Inflammatory macrophage treated with lipopolysaccharide for 1 hour (primary cell): ENCODE measurements around the gene COX15.
A peak's percentile ranks its signal among the peaks of the same experiment; 100 is the strongest.
"Not testable (repeated sequence)": the region's sequence is repeated elsewhere in the genome, so short reads cannot be mapped to it uniquely, and the experiment has no call there.

Experiments used
- DNase-seq, 2 donors: peaks; one replicate each; pipeline ENCODE4 v3.0.0-alpha.2; 2020 to 2022

The COX15 gene

GRCh38 chr10:99732033-99732842 lies at the start of gene COX15, which contains the start of gene CUTC:
Gene COX15, minus strand, starts transcription at chr10:99732127. Its CDS starts 78 bp downstream, at chr10:99732049.
Gene CUTC, plus strand, starts transcription at chr10:99732234. Its CDS starts 115 bp downstream, at chr10:99732349.
- DNase-seq: peak; percentile 93 to 97

GRCh38 chr10:99779335-99779734 lies 47.4 kb upstream of the COX15 start:
- DNase-seq: peak; percentile 9 to 41

DNA sequence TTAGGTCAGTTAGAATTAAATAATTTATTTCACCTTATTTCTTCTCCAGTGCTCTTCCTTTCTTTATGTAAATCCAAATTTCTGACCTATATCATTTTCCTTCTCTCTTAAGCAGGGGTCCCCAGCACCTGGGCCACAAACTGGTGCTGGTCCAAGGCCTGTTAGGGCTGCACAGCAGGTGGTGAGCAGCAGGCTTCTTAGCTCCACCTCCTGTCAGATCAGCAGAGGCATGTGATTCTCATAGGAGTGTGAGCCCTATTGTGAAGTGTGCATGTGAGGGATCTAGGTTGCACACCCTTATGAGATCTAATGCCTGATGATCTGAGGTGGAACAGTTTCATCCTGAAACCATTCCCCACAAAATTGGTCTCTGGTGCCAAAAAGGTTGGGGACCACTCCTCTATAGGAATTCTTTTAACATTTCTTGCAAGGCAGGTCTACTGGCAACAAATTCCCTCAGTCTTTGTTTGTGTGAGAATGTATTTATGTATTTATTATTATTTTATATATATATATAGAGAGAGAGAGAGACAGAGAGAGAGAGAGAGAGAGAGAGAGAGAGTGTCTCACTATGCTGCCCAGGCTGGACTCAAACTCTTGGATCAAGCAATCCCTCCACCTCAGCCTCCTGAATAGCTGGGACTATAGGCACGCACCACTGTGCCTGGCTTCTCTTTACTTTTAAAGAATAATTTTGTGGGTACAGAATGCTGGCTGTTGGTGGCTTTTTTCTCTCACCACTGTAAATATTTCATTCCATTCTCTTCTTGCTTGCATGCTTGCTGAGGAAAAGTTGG lies 46.2 kb upstream of the COX15 start:
- DNase-seq: no peak

DNA sequence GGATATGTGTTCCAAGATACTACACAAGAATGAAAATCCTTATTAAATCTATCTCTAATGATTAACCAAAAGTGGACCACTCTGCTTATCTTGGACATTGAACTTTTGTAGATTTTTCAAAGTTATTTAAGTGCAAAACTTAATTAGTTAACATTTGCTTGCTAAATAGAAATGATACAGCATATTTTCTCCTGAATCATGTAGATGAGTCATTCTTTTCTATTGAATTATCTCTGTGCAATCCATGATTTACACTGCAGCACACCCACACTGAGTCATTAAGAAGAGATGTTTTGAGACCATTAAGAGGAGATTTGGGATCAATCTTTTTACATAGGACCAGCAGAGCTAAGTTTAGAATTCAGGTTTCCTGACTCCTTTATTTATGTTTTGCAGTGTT lies 43.9 kb upstream of the COX15 start:
- DNase-seq: peak; percentile 63 to 76

DNA sequence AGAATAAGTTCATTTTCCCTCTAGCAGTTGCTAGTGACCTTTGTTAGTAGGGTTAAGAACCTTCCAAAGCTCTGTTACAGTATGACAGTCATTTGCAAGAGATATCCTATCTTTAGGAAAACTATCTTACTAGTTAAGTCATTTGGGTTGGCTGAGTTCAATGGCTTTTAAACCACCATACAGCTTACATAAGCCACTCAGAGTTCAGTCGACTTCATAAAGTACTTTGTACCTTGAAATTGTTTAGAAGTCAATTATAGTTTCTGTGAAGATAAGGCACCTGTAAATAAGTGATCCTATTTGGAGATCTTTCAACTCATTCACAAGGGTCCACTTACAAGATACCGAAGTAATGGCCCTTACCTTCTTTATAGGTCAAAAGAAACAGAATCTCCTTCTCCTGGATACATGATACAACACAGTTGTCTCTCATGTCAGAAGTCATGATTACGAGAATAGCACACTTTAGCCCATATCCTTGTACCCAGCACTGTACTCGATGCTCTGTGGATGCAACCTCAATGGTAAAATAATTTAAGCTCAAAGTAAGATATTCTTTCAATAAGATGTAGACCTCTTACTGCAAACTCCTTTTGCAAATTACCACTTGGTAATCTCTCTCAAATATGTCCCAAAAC lies 38.6 kb upstream of the COX15 start:
- DNase-seq: no peak

DNA sequence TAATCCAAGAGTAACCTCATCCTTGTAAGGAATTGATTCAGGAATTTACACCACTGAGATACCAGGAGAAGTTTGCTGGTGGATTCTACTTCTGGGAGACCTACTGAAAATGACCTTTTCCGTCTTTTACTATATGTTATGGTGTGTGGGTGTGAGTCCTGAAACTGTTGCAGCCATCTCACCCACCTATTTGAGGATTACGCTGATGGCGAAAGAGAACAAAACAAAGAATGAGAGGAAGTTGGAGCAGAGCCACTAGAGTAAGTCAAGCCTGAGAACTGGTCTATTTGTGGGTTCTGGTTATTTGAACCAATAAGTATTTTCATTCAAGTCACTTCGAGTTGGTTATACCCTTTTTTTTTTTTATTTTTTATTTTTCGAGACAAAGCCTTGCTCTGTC lies 37.8 kb upstream of the COX15 start:
- peak; percentile 31 to 65 for DNase-seq

DNA sequence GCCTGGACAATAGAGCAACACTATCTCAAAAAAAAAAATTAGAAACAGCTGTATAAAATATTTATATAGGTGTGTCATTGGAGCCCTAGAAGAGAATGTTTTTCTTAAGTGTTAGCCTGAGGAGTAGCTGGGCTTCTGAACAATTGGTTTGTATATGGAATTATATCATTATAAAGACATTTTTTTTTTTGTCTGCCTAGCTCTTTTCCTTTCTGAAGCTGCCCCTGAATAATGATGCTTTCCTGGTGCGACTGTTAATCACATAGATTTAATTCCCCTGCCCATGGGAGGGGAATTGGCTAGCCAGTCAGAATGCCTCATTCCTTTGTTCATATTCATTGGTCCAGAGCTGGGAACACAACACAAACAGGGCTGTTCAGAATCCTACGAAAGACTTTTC lies 36.6 kb upstream of the COX15 start:
- no peak for DNase-seq

DNA sequence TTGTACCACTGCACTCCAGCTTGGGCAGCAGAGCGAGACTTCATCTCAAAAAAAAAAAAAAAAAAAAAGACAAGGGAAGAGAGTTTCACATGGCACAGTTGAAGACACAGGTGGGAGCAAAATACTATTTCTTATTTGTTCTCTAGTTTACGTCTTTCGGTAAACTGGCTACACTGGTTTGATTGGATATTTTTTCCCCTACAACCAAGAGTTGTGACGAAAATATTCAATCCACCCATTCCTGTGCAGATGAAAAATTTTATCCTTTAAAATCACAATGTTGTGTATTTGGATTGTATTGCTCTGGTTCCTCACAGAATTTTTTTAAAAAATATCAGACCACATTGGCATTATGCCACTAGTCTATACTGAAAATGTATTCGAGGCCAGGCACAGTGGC lies 36.0 kb upstream of the COX15 start:
- no peak for DNase-seq

DNA sequence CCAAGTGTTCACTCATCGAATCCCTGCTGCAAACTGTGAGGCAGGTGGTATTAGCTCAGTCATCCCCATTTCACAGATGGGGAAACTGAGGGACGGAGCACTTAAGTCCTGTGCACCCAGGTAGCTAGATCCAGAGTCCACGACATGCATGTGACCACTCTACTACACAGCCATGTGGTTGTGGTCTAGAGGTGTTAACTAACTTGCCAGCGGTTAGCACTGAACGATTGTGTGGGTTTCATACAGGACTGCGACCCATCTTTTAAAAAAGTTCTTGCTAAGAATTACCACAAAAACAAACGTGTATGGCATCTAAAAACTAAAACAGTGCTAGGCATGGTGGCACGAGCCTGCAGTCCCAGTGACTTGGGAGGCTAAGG lies 34.4 kb upstream of the COX15 start:
- no peak for DNase-seq

DNA sequence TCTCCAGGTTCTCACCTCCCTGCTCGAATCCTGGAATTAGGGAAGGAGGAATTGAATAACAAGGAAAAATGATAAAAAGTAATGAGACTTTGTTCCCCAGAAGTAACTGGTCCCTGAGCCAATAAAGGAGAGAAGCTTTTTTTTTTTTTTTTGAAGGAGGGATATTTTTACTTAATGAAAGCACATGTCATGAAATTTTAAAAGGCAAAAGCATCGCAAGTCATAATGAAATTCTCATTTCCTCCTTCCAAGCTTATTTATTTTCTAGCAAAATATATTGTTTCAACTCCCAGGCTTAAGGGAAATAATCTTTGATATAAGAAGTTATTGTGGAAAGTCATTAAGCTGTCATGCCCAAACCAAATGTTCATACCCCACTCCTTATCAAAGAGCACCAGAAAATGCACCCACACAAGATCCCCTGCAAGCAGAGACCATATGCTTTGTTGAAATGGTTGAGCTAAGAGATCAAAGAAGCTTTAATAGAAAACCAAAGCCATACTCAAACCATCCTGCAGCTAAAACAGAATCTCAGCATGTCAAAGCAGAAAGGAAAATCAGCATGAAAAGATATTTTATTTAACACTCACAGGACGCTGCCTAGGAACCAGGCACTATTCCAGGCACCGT lies 33.9 kb upstream of the COX15 start:
- DNase-seq: no peak

DNA sequence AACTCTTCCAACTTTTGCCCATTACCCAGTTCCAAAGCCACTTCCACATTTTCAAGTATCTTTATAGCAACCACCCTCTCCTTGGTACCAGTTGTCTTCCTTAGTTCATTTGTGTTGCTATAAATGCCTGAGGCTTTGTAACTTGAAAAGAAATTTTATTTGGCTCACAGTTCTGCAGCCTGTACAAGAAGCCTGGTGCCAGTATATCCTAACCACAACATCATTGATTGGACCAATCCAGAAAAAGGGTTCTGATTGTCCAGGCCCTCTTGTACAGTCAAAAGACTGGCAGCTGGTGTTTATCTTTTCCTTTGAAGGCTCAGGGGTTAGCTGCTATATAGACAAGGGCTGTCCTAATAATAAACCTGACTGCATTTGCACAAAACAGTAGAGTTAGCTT lies 29.4 kb upstream of the COX15 start:
- no peak for DNase-seq

GRCh38 chr10:99760321-99760720 lies 28.4 kb upstream of the COX15 start:
- DNase-seq: no peak

DNA sequence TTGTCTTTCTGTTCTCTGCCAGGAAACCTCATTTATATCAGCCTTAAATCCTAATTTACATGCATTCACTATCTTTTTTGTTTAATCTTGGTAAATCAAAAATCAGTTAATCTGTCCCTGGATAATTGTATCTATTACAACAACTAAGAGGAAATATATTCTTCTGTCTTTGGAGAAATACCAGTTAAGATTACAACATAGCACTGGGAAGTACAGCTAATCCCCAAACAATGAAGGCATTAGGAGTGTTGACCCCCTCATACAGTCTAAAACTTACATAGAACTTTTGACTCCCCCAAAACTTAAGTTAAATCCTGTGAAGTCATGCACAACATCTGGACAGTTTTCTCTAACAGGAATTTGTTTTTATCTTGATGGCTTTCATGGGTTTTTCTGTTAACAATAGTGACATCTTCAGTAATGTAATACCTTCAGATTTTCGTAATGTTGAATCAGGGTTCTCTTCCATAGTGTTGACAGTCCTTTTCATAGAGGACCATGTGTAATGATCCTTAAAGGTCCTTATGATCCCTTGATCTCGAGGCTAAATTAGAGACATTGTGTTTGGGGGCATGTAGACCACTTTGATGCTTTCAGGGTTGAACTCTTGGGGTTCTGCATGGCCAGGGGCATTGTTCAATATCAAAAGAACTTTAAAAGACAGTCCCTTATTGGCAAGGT lies 26.4 kb upstream of the COX15 start:
- DNase-seq: no peak

DNA sequence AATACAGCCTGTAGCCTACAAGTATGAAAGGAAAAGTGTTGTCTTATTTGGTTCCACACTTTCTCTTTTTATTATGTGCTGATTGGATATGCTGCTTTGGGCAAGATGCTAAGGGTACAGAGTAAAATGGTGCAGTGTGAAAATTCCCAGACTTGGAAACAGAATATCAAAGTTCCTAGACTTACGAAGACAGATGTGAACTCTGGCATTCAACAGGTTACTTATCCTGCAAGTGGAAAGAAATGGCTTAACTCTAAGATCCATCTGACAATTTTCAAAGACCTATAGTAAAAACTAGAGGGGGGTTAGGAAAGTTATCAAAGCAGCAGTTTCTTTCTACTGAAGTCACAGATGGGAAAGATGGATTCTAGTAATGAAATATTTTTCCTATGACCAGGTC lies 24.2 kb upstream of the COX15 start:
- no peak for DNase-seq

GRCh38 chr10:99754670-99755069 lies 22.7 kb upstream of the COX15 start:
- DNase-seq: no peak

DNA sequence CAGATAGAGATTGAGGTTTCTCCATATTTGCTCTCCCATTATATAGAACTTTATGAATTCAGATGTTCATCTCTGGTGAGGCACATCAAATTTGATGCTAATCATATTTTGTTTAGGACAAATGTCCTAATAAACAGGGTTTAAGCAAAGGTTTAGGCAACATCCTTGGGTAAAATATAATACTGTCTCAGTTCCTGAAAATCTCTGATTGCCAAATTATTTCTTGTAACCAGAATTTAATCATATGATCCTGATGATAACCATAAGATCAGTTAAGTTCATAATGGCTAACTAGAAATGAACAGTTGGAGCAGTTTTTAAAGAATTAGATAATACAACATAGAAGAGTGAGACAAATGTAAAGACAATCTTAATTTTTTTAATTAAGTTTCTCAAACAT lies 18.7 kb upstream of the COX15 start:
- DNase-seq: peak; percentile 43 to 50

DNA sequence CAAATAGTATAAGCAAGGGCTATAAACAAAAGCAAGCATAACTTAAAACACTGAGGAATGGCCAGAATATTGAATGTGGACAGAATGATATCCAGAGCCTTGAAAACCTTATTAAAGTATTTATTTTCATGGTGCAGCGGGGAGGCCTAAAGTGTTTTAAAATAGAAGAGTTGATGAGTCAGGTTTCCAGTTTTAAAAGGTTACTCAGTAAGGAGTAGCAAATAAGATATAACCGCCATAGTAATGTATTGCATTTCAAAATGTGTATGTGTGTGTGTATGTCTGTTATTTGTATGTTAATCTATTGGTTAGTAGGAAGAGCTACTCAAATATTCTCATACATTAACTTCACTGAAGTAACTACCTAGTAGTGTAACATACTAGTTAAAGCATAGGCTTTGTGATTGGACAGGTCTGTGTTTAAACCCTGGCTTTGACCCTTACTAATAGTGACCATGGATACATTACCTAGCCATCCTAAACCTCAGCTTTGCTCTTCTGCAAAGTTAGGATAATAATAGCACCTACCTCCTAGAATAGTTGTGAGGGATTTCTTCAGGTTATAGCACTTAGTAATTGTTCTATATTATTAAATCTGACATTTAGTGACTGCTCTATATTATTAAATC lies 17.0 kb upstream of the COX15 start:
- no peak for DNase-seq

GRCh38 chr10:99746166-99746565 lies 14.2 kb upstream of the COX15 start:
- not testable (repeated sequence) for DNase-seq

DNA sequence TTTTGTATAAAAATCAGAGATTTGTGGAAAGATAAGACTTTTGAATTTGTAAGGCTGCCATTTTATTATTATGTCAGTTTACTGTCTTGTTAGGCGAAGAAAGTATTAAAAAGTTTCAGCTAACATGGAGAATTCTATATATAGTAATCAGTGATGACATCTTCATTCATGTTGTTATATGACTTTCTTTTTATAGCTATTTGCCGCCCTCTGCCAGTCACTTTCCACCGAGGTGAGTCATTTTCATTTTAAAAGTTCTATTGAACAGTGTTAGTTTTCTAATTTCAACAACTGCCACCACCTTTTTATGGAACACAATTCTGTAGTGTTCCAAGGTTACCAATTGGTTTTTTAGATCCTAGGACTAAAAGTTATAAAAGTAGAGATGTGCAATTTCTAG lies 11.9 kb upstream of the COX15 start:
- no peak for DNase-seq

GRCh38 chr10:99742701-99743100 lies 10.8 kb upstream of the COX15 start:
- DNase-seq: no peak

GRCh38 chr10:99742254-99742653 lies 10.3 kb upstream of the COX15 start:
- DNase-seq: no peak

DNA sequence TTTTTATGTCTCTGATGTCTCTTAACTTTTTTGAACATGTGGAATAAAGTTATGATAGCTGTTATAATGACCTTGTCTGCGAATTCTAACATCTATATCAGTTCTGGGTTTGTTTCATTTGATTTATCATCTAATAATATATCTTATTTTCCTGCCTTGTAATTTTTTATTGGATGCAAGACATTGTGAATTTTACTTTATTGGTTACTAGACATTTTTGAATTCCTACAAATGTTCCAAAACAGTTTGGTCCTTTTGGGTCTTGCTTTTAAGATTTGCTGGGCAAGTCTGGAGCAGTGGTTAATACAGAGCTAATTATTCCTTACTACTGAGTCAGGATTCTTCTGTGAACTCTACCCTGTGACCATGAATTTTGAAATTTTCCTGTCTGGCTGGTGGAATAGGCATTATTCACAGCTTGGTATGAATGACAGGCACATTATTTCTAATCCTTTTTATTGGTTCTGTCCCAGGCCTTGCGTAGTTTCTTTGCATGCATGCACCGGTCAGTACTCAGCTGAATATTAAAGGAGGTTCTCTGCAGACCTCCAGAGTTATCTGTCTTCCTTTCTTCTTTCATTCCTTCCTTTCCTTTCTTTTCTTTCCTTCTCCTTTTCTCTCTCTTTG lies 9.1 kb upstream of the COX15 start:
- no peak for DNase-seq
